Mesenteric fat pad (tissue), 1 donor: ENCODE results near the gene SETBP1. TPM values are rescaled to one million over a fixed set of nuclear protein-coding genes. Genes with fewer than 3 reads are reported as not detected.

Source experiments
- DNase-seq: peaks from one replicate; pipeline ENCODE4 v3.0.0-alpha.2; 2020; ENCODE audit warnings: low spot score
- total RNA-seq: library from RNA; stranded (reverse); fragmentation: NEBNext Ultra II Directional; extraction: Animal tissue kit (Norgen Biotek cat#: 25700); gene quantifications from one replicate; pipeline ENCODE4 v1.2.1, GENCODE V29; 2021
- donor health status: DM: yes; HTN: yes; CAD: no.

The SETBP1 gene
- total RNA-seq, 1 donor from 2014 or later, result 21.6 TPM

- DNase-seq, result no peak
Measured at GRCh38 chr18:44935455-44935854, 254.8 kb downstream of the SETBP1 start.

- no peak for DNase-seq
Measured at GRCh38 chr18:44936485-44936884, 255.8 kb downstream of the SETBP1 start.

- no peak for DNase-seq
Measured at GRCh38 chr18:44937960-44938719, 257.5 kb downstream of the SETBP1 start.

- no peak for DNase-seq
Measured at GRCh38 chr18:44938720-44939665, 258.3 kb downstream of the SETBP1 start.

- no peak for DNase-seq
Measured at GRCh38 chr18:44941516-44941915, 260.8 kb downstream of the SETBP1 start.

GRCh38 chr18:44942073-44942472, 261.4 kb downstream of the SETBP1 start:
- DNase-seq, result no peak

GRCh38 chr18:44943311-44943881, 262.7 kb downstream of the SETBP1 start:
- DNase-seq, result no peak

GRCh38 chr18:44944461-44944860, 263.8 kb downstream of the SETBP1 start:
- no peak for DNase-seq

GRCh38 chr18:44945888-44946401, 265.3 kb downstream of the SETBP1 start:
- no peak for DNase-seq

GRCh38 chr18:44946529-44947113, 265.9 kb downstream of the SETBP1 start:
- no peak for DNase-seq

- DNase-seq, result no peak
Measured at GRCh38 chr18:44949967-44950366, 269.3 kb downstream of the SETBP1 start.

GRCh38 chr18:44950685-44951195, 270.1 kb downstream of the SETBP1 start:
- no peak for DNase-seq

GRCh38 chr18:44951748-44952147, 271.1 kb downstream of the SETBP1 start:
- no peak for DNase-seq

- no peak for DNase-seq
Measured at GRCh38 chr18:44954257-44954656, 273.6 kb downstream of the SETBP1 start.

GRCh38 chr18:44955825-44956224, 275.1 kb downstream of the SETBP1 start:
- DNase-seq, result no peak

- DNase-seq, result no peak
Measured at GRCh38 chr18:44957025-44957424, 276.3 kb downstream of the SETBP1 start.

- DNase-seq, result no peak
Measured at GRCh38 chr18:44957461-44957860, 276.8 kb downstream of the SETBP1 start.

GRCh38 chr18:44958040-44958439, 277.4 kb downstream of the SETBP1 start:
- DNase-seq, result no peak

- DNase-seq, result no peak
Measured at GRCh38 chr18:44958455-44958854, 277.8 kb downstream of the SETBP1 start.

- no peak for DNase-seq
Measured at GRCh38 chr18:44959013-44959412, 278.3 kb downstream of the SETBP1 start.

- DNase-seq, result no peak
Measured at GRCh38 chr18:44960580-44960979, 279.9 kb downstream of the SETBP1 start.
